Measurements from ENCODE around the gene RPS27. TPM values are rescaled to one million over a fixed set of nuclear protein-coding genes. Genes with fewer than 3 reads are reported as not detected.

RPS27 gene
- total and polyA plus RNA-seq, 2 of the 13 experiments (the other 11 are each of a cell fraction or from before 2014, with no cell fraction given): 3,737 to 9,964 TPM

DNA sequence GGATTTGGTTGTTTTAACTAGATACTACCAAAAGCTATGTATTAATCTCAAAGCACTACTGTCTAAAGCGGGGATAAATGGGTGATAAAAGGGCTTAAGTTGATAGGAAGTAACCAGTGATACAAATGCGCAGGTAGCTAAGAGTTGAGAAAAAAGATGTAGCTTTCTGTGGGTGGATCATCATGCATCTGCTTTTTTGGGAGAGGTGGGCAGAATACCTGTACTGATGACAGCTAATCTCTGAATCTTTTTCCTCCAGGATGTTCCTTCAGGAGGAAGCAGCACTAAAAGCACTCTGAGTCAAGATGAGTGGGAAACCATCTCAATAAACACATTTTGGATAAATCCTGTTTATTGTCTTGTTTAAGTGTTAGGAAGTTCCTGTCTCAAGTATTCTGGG, 1.2 kb downstream of the RPS27 start:
- TF ChIP-seq RBFOX2 (IDR thresholded peaks at IDR 0.05; ENCODE audit: low read depth, low read length): peak; percentile 64
- TF ChIP-seq, protein P1, sequence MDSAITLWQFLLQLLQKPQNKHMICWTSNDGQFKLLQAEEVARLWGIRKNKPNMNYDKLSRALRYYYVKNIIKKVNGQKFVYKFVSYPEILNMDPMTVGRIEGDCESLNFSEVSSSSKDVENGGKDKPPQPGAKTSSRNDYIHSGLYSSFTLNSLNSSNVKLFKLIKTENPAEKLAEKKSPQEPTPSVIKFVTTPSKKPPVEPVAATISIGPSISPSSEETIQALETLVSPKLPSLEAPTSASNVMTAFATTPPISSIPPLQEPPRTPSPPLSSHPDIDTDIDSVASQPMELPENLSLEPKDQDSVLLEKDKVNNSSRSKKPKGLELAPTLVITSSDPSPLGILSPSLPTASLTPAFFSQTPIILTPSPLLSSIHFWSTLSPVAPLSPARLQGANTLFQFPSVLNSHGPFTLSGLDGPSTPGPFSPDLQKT (CRISPR knock-in tag; IDR thresholded peaks at IDR 0.05; ENCODE audit: borderline replicate concordance): no peak
- DNase-seq (ENCODE audit: low spot score) (no peak), FAIRE-seq (no peak), ATAC-seq (no peak)
- in situ Hi-C loops (cut with HindIII; ENCODE audit: extremely low pct_ligation_motif_present, low pct_unique_long_range_greater_than_20kb): no loop called here
- peaks cover 12% of the 10 kb centered on the region for H4K20me1 ChIP-seq (ENCODE audit: insufficient read depth, low read length)
- intact Hi-C loops (cut with micrococcal nuclease; ENCODE audit: unreplicated experiment): no loop called here
- peak overlapping the region; percentile 1 for H3K27ac ChIP-seq (ENCODE audit: extremely low read length, insufficient read depth, low read length)
- H2AFZ ChIP-seq (ENCODE audit: low read length): no peak overlapping the region
- H3K4me3 ChIP-seq (replicated peaks in 1 of 3; ENCODE audit: insufficient read depth in 1 of 3, low read depth in 2 of 3, low read length in 3 of 3): peak overlapping the region; percentile 77 to 97 (median 94); a peak in 5 of 6 replicates
- H3K79me2 ChIP-seq (ENCODE audit: insufficient read depth, low read length): peaks cover 16% of the 10 kb centered on the region
- 91% methylated on average over 2 of the region's 2 CpGs for WGBS (ENCODE audit: low lambda C conversion rate)
- H3K4me1 ChIP-seq (ENCODE audit: insufficient read depth, low read length): peaks cover 39% of the 10 kb centered on the region
- H3K9ac ChIP-seq (ENCODE audit: insufficient read depth, low read depth, low read length): peak overlapping the region; percentile 98
- no TSS peak for BruUV-seq (replicated peaks)
- H3K27me3 ChIP-seq (ENCODE audit: control insufficient read depth in 1 of 2, insufficient read depth in 2 of 2, low read length in 2 of 2): no peaks in the 10 kb centered on the region; a peak in 1 of 5 replicates
- POLR2A ChIA-PET: interaction anchor here (1.8 to 2.8 kb wide), 2 partner anchors 9 to 45 kb away, joined by 21 to 30 read pairs; partner anchors contain the start of gene DENND4B
- CTCF ChIA-PET (ENCODE audit: low intra/inter-chr PET ratio, low total read pairs): no interaction called here
- H3K9me3 ChIP-seq (ENCODE audit: low read length): no peaks in the 10 kb centered on the region
- peaks cover 2 to 16% of the 10 kb centered on the region in 2 experiments; a peak in 4 of 5 replicates for H3K36me3 ChIP-seq (replicated peaks in 1 of 2; ENCODE audit: control insufficient read depth in 1 of 2, insufficient read depth in 2 of 2, low read length in 2 of 2)
- H3K4me2 ChIP-seq (ENCODE audit: low read depth, low read length): peak overlapping the region; percentile 76

DNA sequence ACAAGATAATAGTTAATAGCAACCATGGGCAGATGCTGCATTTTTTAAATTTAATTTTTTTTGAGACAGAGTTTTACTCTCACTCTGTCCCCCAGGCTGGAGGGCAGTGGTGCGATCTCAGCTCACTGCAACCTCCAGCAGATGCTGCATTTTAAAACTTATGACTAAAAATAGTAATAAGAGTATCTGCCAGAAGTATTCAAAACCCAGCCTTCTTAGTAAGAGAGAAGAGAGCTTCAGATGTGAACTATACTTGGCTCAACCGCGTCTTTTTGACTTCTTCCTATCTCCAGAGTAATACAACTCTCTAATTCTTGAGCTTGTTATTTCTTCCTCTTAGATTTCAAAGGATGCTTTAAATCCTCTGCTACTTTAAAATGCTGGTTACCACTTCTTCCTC, 4.6 kb downstream of the RPS27 start:
- 98% methylated on average over 3 of the region's 3 CpGs for WGBS (ENCODE audit: low lambda C conversion rate)
- peaks cover 39% of the 10 kb centered on the region for H3K4me1 ChIP-seq (ENCODE audit: insufficient read depth, low read length)
- H3K27me3 ChIP-seq (ENCODE audit: control insufficient read depth in 1 of 2, insufficient read depth in 2 of 2, low read length in 2 of 2): no peaks in the 10 kb centered on the region; a peak in 1 of 5 replicates
- no peak overlapping the region for H3K4me2 ChIP-seq (ENCODE audit: low read depth, low read length)
- TF ChIP-seq JUND (CRISPR knock-in tag; IDR thresholded peaks at IDR 0.05): no peak
- TF ChIP-seq, protein P2, sequence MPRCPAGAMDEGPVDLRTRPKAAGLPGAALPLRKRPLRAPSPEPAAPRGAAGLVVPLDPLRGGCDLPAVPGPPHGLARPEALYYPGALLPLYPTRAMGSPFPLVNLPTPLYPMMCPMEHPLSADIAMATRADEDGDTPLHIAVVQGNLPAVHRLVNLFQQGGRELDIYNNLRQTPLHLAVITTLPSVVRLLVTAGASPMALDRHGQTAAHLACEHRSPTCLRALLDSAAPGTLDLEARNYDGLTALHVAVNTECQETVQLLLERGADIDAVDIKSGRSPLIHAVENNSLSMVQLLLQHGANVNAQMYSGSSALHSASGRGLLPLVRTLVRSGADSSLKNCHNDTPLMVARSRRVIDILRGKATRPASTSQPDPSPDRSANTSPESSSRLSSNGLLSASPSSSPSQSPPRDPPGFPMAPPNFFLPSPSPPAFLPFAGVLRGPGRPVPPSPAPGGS (CRISPR knock-in tag; IDR thresholded peaks at IDR 0.05): no peak
- TF ChIP-seq, protein P3, sequence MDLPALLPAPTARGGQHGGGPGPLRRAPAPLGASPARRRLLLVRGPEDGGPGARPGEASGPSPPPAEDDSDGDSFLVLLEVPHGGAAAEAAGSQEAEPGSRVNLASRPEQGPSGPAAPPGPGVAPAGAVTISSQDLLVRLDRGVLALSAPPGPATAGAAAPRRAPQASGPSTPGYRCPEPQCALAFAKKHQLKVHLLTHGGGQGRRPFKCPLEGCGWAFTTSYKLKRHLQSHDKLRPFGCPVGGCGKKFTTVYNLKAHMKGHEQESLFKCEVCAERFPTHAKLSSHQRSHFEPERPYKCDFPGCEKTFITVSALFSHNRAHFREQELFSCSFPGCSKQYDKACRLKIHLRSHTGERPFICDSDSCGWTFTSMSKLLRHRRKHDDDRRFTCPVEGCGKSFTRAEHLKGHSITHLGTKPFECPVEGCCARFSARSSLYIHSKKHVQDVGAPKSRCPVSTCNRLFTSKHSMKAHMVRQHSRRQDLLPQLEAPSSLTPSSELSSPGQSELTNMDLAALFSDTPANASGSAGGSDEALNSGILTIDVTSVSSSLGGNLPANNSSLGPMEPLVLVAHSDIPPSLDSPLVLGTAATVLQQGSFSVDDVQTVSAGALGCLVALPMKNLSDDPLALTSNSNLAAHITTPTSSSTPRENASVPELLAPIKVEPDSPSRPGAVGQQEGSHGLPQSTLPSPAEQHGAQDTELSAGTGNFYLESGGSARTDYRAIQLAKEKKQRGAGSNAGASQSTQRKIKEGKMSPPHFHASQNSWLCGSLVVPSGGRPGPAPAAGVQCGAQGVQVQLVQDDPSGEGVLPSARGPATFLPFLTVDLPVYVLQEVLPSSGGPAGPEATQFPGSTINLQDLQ (CRISPR knock-in tag; IDR thresholded peaks at IDR 0.05): no peak
- TF ChIP-seq, protein P4, sequence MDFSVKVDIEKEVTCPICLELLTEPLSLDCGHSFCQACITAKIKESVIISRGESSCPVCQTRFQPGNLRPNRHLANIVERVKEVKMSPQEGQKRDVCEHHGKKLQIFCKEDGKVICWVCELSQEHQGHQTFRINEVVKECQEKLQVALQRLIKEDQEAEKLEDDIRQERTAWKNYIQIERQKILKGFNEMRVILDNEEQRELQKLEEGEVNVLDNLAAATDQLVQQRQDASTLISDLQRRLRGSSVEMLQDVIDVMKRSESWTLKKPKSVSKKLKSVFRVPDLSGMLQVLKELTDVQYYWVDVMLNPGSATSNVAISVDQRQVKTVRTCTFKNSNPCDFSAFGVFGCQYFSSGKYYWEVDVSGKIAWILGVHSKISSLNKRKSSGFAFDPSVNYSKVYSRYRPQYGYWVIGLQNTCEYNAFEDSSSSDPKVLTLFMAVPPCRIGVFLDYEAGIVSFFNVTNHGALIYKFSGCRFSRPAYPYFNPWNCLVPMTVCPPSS (IDR thresholded peaks at IDR 0.05): no peak
- peaks cover 16% of the 10 kb centered on the region for H3K79me2 ChIP-seq (ENCODE audit: insufficient read depth, low read length)
- in situ Hi-C loops (cut with HindIII; ENCODE audit: extremely low pct_ligation_motif_present, low pct_unique_long_range_greater_than_20kb) (no loop called here), intact Hi-C loops (cut with micrococcal nuclease; ENCODE audit: unreplicated experiment) (no loop called here)
- no peaks in the 10 kb centered on the region for H3K9me3 ChIP-seq (ENCODE audit: low read length)
- ATAC-seq (no peak), DNase-seq (ENCODE audit: low spot score) (no peak), FAIRE-seq (no peak)
- no TSS peak for BruUV-seq (replicated peaks)
- H4K20me1 ChIP-seq (ENCODE audit: insufficient read depth, low read length): peaks cover 12% of the 10 kb centered on the region
- H3K36me3 ChIP-seq (replicated peaks in 1 of 2; ENCODE audit: control insufficient read depth in 1 of 2, insufficient read depth in 2 of 2, low read length in 2 of 2): peaks cover 2 to 16% of the 10 kb centered on the region in 2 experiments; a peak in 4 of 5 replicates
- ChIA-PET CTCF (ENCODE audit: low intra/inter-chr PET ratio, low total read pairs) (no interaction called here), POLR2A (interaction anchor here (1.1 kb wide), 1 partner anchor 28 kb away, joined by 4 read pairs; the partner anchor contains the start of gene CREB3L4)
- no peak overlapping the region for H3K27ac ChIP-seq (ENCODE audit: extremely low read length, insufficient read depth, low read length)
- no peak overlapping the region for H2AFZ ChIP-seq (ENCODE audit: low read length)
- H3K9ac ChIP-seq (ENCODE audit: insufficient read depth, low read depth, low read length): no peak overlapping the region
- no peak overlapping the region for H3K4me3 ChIP-seq (replicated peaks in 1 of 3; ENCODE audit: insufficient read depth in 1 of 3, low read depth in 2 of 3, low read length in 3 of 3)
